PFSK-1 (cell line): ENCODE results near the gene CBX8.

Source experiments
- FOXP2 ChIP-seq: optimal IDR thresholded peaks from 2 replicates; pipeline ENCODE3; 2011; ENCODE audit warnings: borderline replicate concordance, control low read depth, inconsistent platforms; ENCODE audit not compliant: insufficient read depth; ENCODE audit errors: extremely low read length, extremely low read depth
- POLR2AphosphoS5 ChIP-seq: IDR thresholded peaks from 2 replicates; pipeline ENCODE4 v1.6.1; 2012; ENCODE audit warnings: low read depth, mild to moderate bottlenecking, control low read depth, low read length, moderate library complexity
- SIN3A ChIP-seq: IDR thresholded peaks from 2 replicates; pipeline ENCODE4 v1.6.1; 2012; ENCODE audit warnings: mild to moderate bottlenecking, low read length, moderate library complexity, borderline replicate concordance; ENCODE audit not compliant: insufficient read depth
- TAF1 ChIP-seq: IDR thresholded peaks from 2 replicates; pipeline ENCODE4 v1.6.1; 2012; ENCODE audit warnings: low read length, control low read depth, borderline replicate concordance; ENCODE audit not compliant: insufficient read depth
- TF ChIP-seq, protein P1 (sequence below), 2 experiments: IDR thresholded peaks; 2 replicates each; pipeline versions ENCODE4 v1.6.1 to v1.8.0; 2011 to 2012; ENCODE audit warnings: low read depth in 2 of 2, low read length in 2 of 2, control low read depth in 1 of 2, inconsistent platforms in 1 of 2, mild to moderate bottlenecking in 1 of 2, moderate library complexity in 1 of 2; ENCODE audit not compliant: insufficient read depth in 1 of 2

CBX8 gene

GRCh38 chr17:79842656-79843473 lies 46.0 kb upstream of the CBX8 start:
- no peak for TF ChIP-seq POLR2AphosphoS5

DNA sequence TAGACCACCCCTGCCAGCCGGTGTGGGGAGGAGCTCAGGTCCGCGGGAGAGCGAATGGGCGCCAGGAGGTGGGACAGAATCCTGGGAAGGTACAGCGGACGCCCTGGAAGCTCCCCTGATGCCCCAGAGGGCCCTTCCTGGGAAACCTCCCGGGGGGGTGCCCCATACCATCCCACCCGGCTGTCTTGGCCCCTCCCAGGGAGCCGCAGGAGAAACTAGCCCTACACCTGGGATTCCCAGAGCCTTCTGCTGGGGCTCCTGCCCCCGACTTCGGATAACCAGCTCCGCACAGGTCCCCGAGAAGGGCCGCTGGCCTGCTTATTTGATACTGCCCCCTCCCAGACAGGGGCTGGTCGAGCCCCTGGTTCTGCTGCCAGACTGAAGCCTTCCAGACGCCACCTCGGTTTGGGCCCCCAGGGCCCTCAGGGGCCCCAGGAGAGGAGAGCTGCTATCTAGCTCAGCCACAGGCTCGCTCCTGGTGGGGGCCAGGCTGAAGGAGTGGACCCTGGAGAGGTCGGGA lies 45.3 kb upstream of the CBX8 start:
- TF ChIP-seq FOXP2 = no peak
- no peak for TF ChIP-seq POLR2AphosphoS5
- TF ChIP-seq, protein P1, sequence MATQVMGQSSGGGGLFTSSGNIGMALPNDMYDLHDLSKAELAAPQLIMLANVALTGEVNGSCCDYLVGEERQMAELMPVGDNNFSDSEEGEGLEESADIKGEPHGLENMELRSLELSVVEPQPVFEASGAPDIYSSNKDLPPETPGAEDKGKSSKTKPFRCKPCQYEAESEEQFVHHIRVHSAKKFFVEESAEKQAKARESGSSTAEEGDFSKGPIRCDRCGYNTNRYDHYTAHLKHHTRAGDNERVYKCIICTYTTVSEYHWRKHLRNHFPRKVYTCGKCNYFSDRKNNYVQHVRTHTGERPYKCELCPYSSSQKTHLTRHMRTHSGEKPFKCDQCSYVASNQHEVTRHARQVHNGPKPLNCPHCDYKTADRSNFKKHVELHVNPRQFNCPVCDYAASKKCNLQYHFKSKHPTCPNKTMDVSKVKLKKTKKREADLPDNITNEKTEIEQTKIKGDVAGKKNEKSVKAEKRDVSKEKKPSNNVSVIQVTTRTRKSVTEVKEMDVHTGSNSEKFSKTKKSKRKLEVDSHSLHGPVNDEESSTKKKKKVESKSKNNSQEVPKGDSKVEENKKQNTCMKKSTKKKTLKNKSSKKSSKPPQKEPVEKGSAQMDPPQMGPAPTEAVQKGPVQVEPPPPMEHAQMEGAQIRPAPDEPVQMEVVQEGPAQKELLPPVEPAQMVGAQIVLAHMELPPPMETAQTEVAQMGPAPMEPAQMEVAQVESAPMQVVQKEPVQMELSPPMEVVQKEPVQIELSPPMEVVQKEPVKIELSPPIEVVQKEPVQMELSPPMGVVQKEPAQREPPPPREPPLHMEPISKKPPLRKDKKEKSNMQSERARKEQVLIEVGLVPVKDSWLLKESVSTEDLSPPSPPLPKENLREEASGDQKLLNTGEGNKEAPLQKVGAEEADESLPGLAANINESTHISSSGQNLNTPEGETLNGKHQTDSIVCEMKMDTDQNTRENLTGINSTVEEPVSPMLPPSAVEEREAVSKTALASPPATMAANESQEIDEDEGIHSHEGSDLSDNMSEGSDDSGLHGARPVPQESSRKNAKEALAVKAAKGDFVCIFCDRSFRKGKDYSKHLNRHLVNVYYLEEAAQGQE (IDR thresholded peaks at IDR 0.05; ENCODE audit: insufficient read depth in 1 of 2, low read depth in 2 of 2, low read length in 2 of 2) = no peak
- TF ChIP-seq TAF1 = no peak
- no peak for TF ChIP-seq SIN3A

GRCh38 chr17:79841369-79842135 lies 44.7 kb upstream of the CBX8 start:
- TF ChIP-seq POLR2AphosphoS5 = no peak
- TF ChIP-seq TAF1 = no peak
- TF ChIP-seq, protein P1 (IDR thresholded peaks at IDR 0.05; ENCODE audit: insufficient read depth in 1 of 2, low read depth in 2 of 2, low read length in 2 of 2) = no peak
- no peak for TF ChIP-seq SIN3A
- no peak for TF ChIP-seq FOXP2

- TF ChIP-seq TAF1 (no peak), SIN3A (no peak), POLR2AphosphoS5 (no peak), FOXP2 (no peak)
- TF ChIP-seq, protein P1 (IDR thresholded peaks at IDR 0.05; ENCODE audit: insufficient read depth in 1 of 2, low read depth in 2 of 2, low read length in 2 of 2) = no peak
Measured at GRCh38 chr17:79840989-79841286, 44.1 kb upstream of the CBX8 start.

- TF ChIP-seq SIN3A = no peak
- no peak for TF ChIP-seq POLR2AphosphoS5
- TF ChIP-seq TAF1 = no peak
- no peak for TF ChIP-seq FOXP2
Measured at GRCh38 chr17:79840269-79840988, 43.6 kb upstream of the CBX8 start.
